AG04450 (cell line): ENCODE results near the gene XRN1. TPM values are rescaled to one million over a fixed set of nuclear protein-coding genes. Genes with fewer than 3 reads are reported as not detected.

Source experiments
- CTCF ChIA-PET: fragments of 300-600, 350-600 bp; formaldehyde crosslinking; extraction: SDS; loops from one replicate; lab custom pipeline; 2022; ENCODE audit warnings: antibody characterized with exemption, inconsistent platforms; lab: Charles Lee
- POLR2A ChIA-PET: fragments of 350-600 bp; formaldehyde crosslinking; extraction: SDS; loops from one replicate; lab custom pipeline; 2021; ENCODE audit warnings: antibody characterized with exemption, inconsistent platforms; lab: Yijun Ruan, JAX
- DNase-seq: peaks from one replicate; pipeline ENCODE4 v3.0.0-alpha.2; 2011; ENCODE audit warnings: low read depth, low spot score
- H3K27ac ChIP-seq: one replicate; pipeline ENCODE4 v1.5.1; 2012; ENCODE audit warnings: low read depth, low read length, control low read depth
- H3K27me3 ChIP-seq: one replicate; pipeline ENCODE4 v1.6.0; 2012; ENCODE audit warnings: low read length; ENCODE audit not compliant: control insufficient read depth, insufficient read depth
- H3K4me3 ChIP-seq: 2 replicates; pipeline ENCODE4 v1.5.1; 2011; ENCODE audit warnings: mild to moderate bottlenecking, low read depth, low read length, control low read depth
- H3K9me3 ChIP-seq: 2 replicates; pipeline ENCODE4 v1.5.1; 2012; ENCODE audit warnings: low read length; ENCODE audit not compliant: control insufficient read depth, insufficient read depth
- CTCF ChIP-seq: IDR thresholded peaks from 2 replicates; pipeline ENCODE4 v1.5.1; 2011; ENCODE audit warnings: low read depth, low read length, control low read depth, inconsistent platforms
- polyA plus RNA-seq: library from polyadenylated mRNA; depleted of rRNA; stranded (reverse); fragments of >200 nt; gene quantifications from 2 replicates; pipeline ENCODE4 v1.2.3, GENCODE V29; 2011

The XRN1 gene
- polyA plus RNA-seq, 1 experiment: 36.9 TPM

GRCh38 chr3:142296507-142296906 is 151.3 kb downstream of the XRN1 start:
- Histone ChIP-seq H3K4me3 (no peak overlapping the region), H3K27me3 (no peaks in the 10 kb centered on the region), H3K27ac (no peak overlapping the region), H3K9me3 (no peaks in the 10 kb centered on the region)
- CTCF ChIA-PET: no interaction called here
- POLR2A ChIA-PET: no interaction called here
- no peak for DNase-seq
- no peak for TF ChIP-seq CTCF

- no peak for DNase-seq
Observed at GRCh38 chr3:142287866-142288638, 159.8 kb downstream of the XRN1 start.

GRCh38 chr3:142285083-142285517 is 162.7 kb downstream of the XRN1 start:
- H3K27me3 ChIP-seq: no peaks in the 10 kb centered on the region
- ChIA-PET POLR2A (no interaction called here), CTCF (interaction anchor here (0.7 to 1.6 kb wide), 2 partner anchors 105 to 160 kb away, joined by 4 to 5 read pairs; no protein-coding TSS in a partner anchor)
- DNase-seq: no peak
- peaks cover 17% of the 10 kb centered on the region for H3K9me3 ChIP-seq
- H3K27ac ChIP-seq: no peak overlapping the region
- H3K4me3 ChIP-seq: no peak overlapping the region
- no peak for TF ChIP-seq CTCF

More at GRCh38 chr3:142287866-142288638, 159.8 kb downstream of the XRN1 start:
- ChIA-PET CTCF (no interaction called here), POLR2A (no interaction called here)
- TF ChIP-seq CTCF: no peak
- Histone ChIP-seq H3K4me3 (no peak overlapping the region), H3K27me3 (no peaks in the 10 kb centered on the region), H3K9me3 (peaks cover 23% of the 10 kb centered on the region), H3K27ac (no peak overlapping the region)

GRCh38 chr3:142282503-142282902 is 165.3 kb downstream of the XRN1 start:
- TF ChIP-seq CTCF: no peak
- Histone ChIP-seq H3K4me3 (no peak overlapping the region), H3K27me3 (no peaks in the 10 kb centered on the region), H3K27ac (no peak overlapping the region), H3K9me3 (no peaks in the 10 kb centered on the region; the same call in 1 of the 2 replicates)
- CTCF ChIA-PET: interaction anchor here (3.2 to 5.8 kb wide), 2 partner anchors 102 to 157 kb away, joined by 18 to 125 read pairs; no protein-coding TSS in a partner anchor
- no peak for DNase-seq
- POLR2A ChIA-PET: no interaction called here

GRCh38 chr3:142281474-142281873 is 166.4 kb downstream of the XRN1 start:
- DNase-seq: no peak
- no peak for TF ChIP-seq CTCF
- H3K27ac ChIP-seq: no peak overlapping the region
- ChIA-PET CTCF (interaction anchor here (1.2 to 5.8 kb wide), 3 partner anchors 101 to 253 kb away, joined by 15 to 125 read pairs (median 18); no protein-coding TSS in a partner anchor), POLR2A (no interaction called here)
- H3K9me3 ChIP-seq: no peaks in the 10 kb centered on the region; the same call in 1 of the 2 replicates
- no peaks in the 10 kb centered on the region for H3K27me3 ChIP-seq
- no peak overlapping the region for H3K4me3 ChIP-seq
